ENCODE data around the gene SLC35D2.
"Not testable (repeated sequence)": the region's sequence is repeated elsewhere in the genome, so short reads cannot be mapped to it uniquely, and the experiment has no call there.

SLC35D2 gene

GRCh38 chr9:96382839-96383164, 709 bp downstream of the SLC35D2 start:
- TF ChIP-seq CTCF (IDR thresholded peaks at IDR 0.05; ENCODE audit: low read depth, low read length) = no peak
- no peak for DNase-seq (ENCODE audit: extremely low read depth, low read depth)

DNA sequence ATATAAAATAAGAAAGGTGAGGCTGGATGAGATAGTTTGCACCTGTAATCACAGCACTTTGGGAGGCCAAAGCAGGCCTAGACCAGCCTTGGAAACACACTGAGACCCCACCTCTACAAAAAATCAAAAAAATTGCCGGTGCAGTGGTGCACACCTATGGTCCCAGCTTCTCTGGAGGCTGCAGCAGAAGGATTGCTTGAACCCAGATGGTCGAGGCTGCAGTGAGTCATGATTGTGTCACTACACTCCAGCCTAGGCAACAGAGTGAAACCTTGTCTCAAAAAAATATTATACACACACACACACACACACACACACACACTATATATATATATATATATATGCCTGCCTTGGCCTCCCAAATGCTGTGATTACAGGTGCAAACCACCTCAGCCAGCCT, 1.3 kb downstream of the SLC35D2 start:
- DNase-seq (ENCODE audit: extremely low read depth, low read depth) = no peak
- no peak for TF ChIP-seq CTCF (IDR thresholded peaks at IDR 0.05; ENCODE audit: low read depth, low read length)

DNA sequence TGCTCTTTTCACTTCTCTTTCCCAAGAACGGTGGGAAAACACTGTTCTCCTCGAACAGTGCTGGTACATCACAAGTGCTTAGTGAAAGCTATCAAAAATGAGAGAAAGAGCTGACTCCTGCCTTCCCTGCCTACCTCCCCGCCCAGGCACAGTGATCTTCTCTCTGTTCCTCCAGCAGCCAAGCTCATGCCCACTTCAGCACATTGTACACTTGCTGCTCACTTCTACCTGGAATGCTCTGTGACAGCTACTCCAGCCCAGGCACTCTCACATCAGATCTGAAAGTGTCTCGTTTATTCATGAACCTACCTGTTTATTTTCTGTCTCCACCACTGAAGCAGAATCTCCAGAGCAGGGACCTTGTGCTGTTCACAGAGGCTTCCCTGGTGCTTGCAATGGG, 1.8 kb downstream of the SLC35D2 start:
- DNase-seq (ENCODE audit: extremely low read depth, low read depth) = no peak
- TF ChIP-seq CTCF (IDR thresholded peaks at IDR 0.05; ENCODE audit: low read depth, low read length) = no peak

DNA sequence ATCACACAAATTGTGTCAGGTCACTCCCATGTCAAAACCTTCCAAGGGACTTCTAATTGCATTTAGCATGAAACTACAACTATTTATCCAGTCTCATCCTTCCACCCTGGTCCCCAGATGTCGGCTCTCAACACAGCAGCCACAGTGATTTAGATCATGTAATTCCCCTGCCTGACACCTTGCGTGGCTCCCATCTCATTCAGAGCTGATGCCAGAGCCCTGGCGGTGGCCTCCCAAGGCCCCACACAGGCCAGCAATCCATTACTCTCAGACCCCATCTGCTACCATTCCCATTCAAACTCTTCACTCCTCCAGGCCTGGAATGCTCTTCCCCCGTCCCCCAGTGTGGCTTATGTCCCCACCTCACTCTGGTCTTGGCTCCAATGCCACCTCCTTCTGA, 2.4 kb downstream of the SLC35D2 start:
- DNase-seq (ENCODE audit: extremely low read depth, low read depth) = no peak
- no peak for TF ChIP-seq CTCF (IDR thresholded peaks at IDR 0.05; ENCODE audit: low read depth, low read length)

DNA sequence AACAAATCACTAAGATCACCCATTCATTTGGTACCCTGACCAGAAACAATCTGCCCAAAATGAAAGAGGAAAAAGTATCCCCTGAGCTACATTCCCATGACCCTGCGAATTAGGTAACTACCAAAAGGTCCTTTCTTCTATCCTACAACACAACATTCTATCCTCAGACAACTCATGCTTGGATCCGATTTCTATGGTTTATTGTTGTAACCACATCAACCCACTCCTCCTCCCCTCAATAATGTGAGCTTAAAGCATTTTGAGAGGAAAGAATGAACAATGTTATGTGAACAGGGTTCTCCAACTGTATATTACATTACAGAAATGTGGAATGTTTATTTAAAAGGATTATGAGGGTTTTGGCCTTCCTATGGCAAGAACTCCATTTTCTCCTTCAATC, 4.0 kb downstream of the SLC35D2 start:
- no peak for TF ChIP-seq CTCF (IDR thresholded peaks at IDR 0.05; ENCODE audit: low read depth, low read length)
- DNase-seq (ENCODE audit: extremely low read depth, low read depth) = no peak

GRCh38 chr9:96378187-96378586, 5.3 kb downstream of the SLC35D2 start:
- no peak for DNase-seq (ENCODE audit: extremely low read depth, low read depth)
- TF ChIP-seq CTCF (IDR thresholded peaks at IDR 0.05; ENCODE audit: low read depth, low read length) = no peak

- no peak for TF ChIP-seq CTCF (IDR thresholded peaks at IDR 0.05; ENCODE audit: low read depth, low read length)
- DNase-seq (ENCODE audit: extremely low read depth, low read depth) = no peak
Observed at GRCh38 chr9:96376891-96377874, 6.3 kb downstream of the SLC35D2 start.

GRCh38 chr9:96375507-96375906, 8.0 kb downstream of the SLC35D2 start:
- DNase-seq (ENCODE audit: extremely low read depth, low read depth) = not testable (repeated sequence)

All from AG09319 (cell line).